HepG2 (cell line): ENCODE results near the gene IL17C. TPM values are rescaled to one million over a fixed set of nuclear protein-coding genes. Genes with fewer than 3 reads are reported as not detected.

Experiments
- ATAC-seq: fragments of 200-7000 bp; cut with Tn5 transposase; 3 replicates; pipeline ENCODE4 v1.9.1; 2020; ENCODE audit warnings: mild to moderate bottlenecking, moderate library complexity
- Bru-seq: library from RNA; stranded (reverse); fragments of 400-500 nt; gene quantifications from one replicate; lab custom pipeline; 2021; lab: Mats Ljungman, UMichigan
- BruChase-seq, 2 experiments: library from RNA; stranded (reverse); fragments of 400-500 nt; gene quantifications; one replicate each; lab custom pipeline; 2021; lab: Mats Ljungman, UMichigan
- BruUV-seq: library from RNA; stranded (reverse); fragments of 400-500 nt; replicated peaks from 2 replicates; lab custom pipeline; 2021; lab: Mats Ljungman, UMichigan
- CTCF ChIA-PET: fragments of 300-600 bp; formaldehyde crosslinking; extraction: SDS; loops from one replicate; lab custom pipeline; 2021; ENCODE audit warnings: low total read pairs, inconsistent platforms, low intra/inter-chr PET ratio; lab: Yijun Ruan, JAX
- POLR2A ChIA-PET: fragments of 350-600 bp; sonication (Branson Sonifier 250); formaldehyde crosslinking; loops from one replicate; lab custom pipeline; 2020; ENCODE audit warnings: antibody characterized with exemption, inconsistent platforms; lab: Yijun Ruan, JAX
- DNase-seq: peaks from one replicate; pipeline ENCODE4 v3.0.0-alpha.2; 2015; ENCODE audit warnings: low spot score
- FAIRE-seq: peaks from 3 replicates; lab custom pipeline; 2011; peaks lifted over from hg19 to GRCh38; lab: Jason Lieb, UNC
- H2AFZ ChIP-seq: one replicate; pipeline ENCODE4 v1.6.1; 2011; ENCODE audit warnings: low read length, inconsistent platforms
- H3K27ac ChIP-seq: fragments of 300-600 bp; 3 replicates; pipeline ENCODE4 v1.8.0; 2011; ENCODE audit warnings: mixed run types, mild to moderate bottlenecking, mixed read lengths, low read length, inconsistent platforms; ENCODE audit not compliant: insufficient read depth; ENCODE audit errors: extremely low read length
- H3K27me3 ChIP-seq, 2 experiments: fragments of 200-600 bp in 1 of 2; 2 replicates in 1 of 2; 3 replicates in 1 of 2; pipeline versions ENCODE4 v1.6.0 to v1.8.0; 2011; ENCODE audit warnings: low read length in 2 of 2, mild to moderate bottlenecking in 2 of 2, moderate library complexity in 2 of 2, inconsistent platforms in 1 of 2; ENCODE audit not compliant: insufficient read depth in 2 of 2, control insufficient read depth in 1 of 2
- H3K36me3 ChIP-seq, 2 experiments: fragments of 200-600 bp in 1 of 2; replicated peaks in 1 of 2; 2 replicates in 1 of 2; 3 replicates in 1 of 2; pipeline versions ENCODE4 v1.5.1 to v1.8.0; 2011; ENCODE audit warnings: low read length in 2 of 2, inconsistent platforms in 1 of 2; ENCODE audit not compliant: insufficient read depth in 2 of 2, control insufficient read depth in 1 of 2
- H3K4me1 ChIP-seq: 2 replicates; pipeline ENCODE4 v1.5.1; 2012; ENCODE audit warnings: low read length, inconsistent platforms; ENCODE audit not compliant: insufficient read depth
- H3K4me2 ChIP-seq: 2 replicates; pipeline ENCODE4 v1.6.0; 2011; ENCODE audit warnings: low read depth, low read length, inconsistent platforms
- H3K4me3 ChIP-seq, 3 experiments: fragments of 200-600 bp in 1 of 3; sonication (generic), shearing (Covaris generic) in 1 of 3; replicated peaks in 1 of 3; 2 replicates each; pipeline ENCODE4 v1.5.1; 2011 to 2016; ENCODE audit warnings: low read length in 3 of 3, inconsistent platforms in 2 of 3, low read depth in 2 of 3, mild to moderate bottlenecking in 2 of 3, control low read depth in 1 of 3, mixed read lengths in 1 of 3; ENCODE audit not compliant: insufficient read depth in 1 of 3
- H3K79me2 ChIP-seq: one replicate; pipeline ENCODE4 v1.6.1; 2011; ENCODE audit warnings: low read length, inconsistent platforms; ENCODE audit not compliant: insufficient read depth
- H3K9ac ChIP-seq: 2 replicates; pipeline ENCODE4 v1.6.0; 2011; ENCODE audit warnings: mild to moderate bottlenecking, low read depth, low read length, inconsistent platforms; ENCODE audit not compliant: insufficient read depth
- H3K9me3 ChIP-seq: 2 replicates; pipeline ENCODE4 v1.5.1; 2012; ENCODE audit warnings: mild to moderate bottlenecking, low read length
- H4K20me1 ChIP-seq: 2 replicates; pipeline ENCODE4 v1.6.0; 2011; ENCODE audit warnings: inconsistent platforms, mild to moderate bottlenecking, low read length, moderate library complexity; ENCODE audit not compliant: insufficient read depth
- HNRNPLL ChIP-seq: fragments of 200-400 bp; formaldehyde crosslinking; IDR thresholded peaks from 2 replicates; pipeline ENCODE4 v1.6.1; 2017; ENCODE audit warnings: mild to moderate bottlenecking, low read depth, low read length; ENCODE audit not compliant: poor library complexity, severe bottlenecking
- MLLT10 ChIP-seq: sonication (generic); formaldehyde crosslinking; IDR thresholded peaks from 2 replicates; pipeline ENCODE4 v1.4.0; 2020; ENCODE audit warnings: missing genetic modification reagents
- POLR2AphosphoS5 ChIP-seq: IDR thresholded peaks from 2 replicates; pipeline ENCODE4 v1.6.1; 2012; ENCODE audit warnings: low read depth, low read length
- RNF2 ChIP-seq: fragments of 450-650 bp; conservative IDR thresholded peaks from 2 replicates; pipeline ENCODE4 v1.6.1; 2016; ENCODE audit warnings: low read depth
- RXRB ChIP-seq: IDR thresholded peaks from 2 replicates; pipeline ENCODE4 v1.6.1; 2016; ENCODE audit warnings: borderline replicate concordance, missing genetic modification reagents, missing compliant biosample characterization
- TP53 ChIP-seq: sonication (generic); formaldehyde crosslinking; conservative IDR thresholded peaks from 2 replicates; pipeline ENCODE4 v1.4.0; 2020; ENCODE audit warnings: missing genetic modification reagents
- ZNF790 ChIP-seq: sonication (generic); formaldehyde crosslinking; IDR thresholded peaks from 2 replicates; pipeline ENCODE4 v1.8.0; 2022; ENCODE audit warnings: missing genetic modification reagents, mild to moderate bottlenecking, borderline replicate concordance
- WGBS: methylation state at CpG from one replicate; pipeline ENCODE4 v1.1.6; 2017; ENCODE audit warnings: low lambda C conversion rate; 5-methylcytosine and 5-hydroxymethylcytosine counted together
- in situ Hi-C: cut with HindIII; loops from 2 replicates; pipeline ENCODE4 v1.10.0; 2017; ENCODE audit warnings: low pct_unique_long_range_greater_than_20kb; ENCODE audit not compliant: extremely low pct_ligation_motif_present
- intact Hi-C: fragments of 100-400 bp; cut with micrococcal nuclease; formaldehyde crosslinking; loops from one replicate; pipeline ENCODE4 v1.10.0; 2022; ENCODE audit not compliant: unreplicated experiment
- long read RNA-seq, 2 experiments: library from RNA in 1 of 2; library from polyadenylated mRNA in 1 of 2; stranded (forward) in 1 of 2; unstranded in 1 of 2; transcript quantifications; one replicate each; pipeline ENCODE4 v2.0.0, GENCODE V29; 2019 to 2022
- polyA minus RNA-seq, 3 experiments: library from RNA; depleted of rRNA, polyadenylated mRNA; stranded (reverse); fragments of >200 nt; gene quantifications; 2 replicates each; pipeline ENCODE4 v1.2.3, GENCODE V29; 2011; ENCODE audit warnings: low replicate concordance in 1 of 3
- polyA plus RNA-seq, 8 experiments: library from polyadenylated mRNA; depleted of rRNA in 3 of 8; stranded (reverse) in 7 of 8; unstranded in 1 of 8; fragments of >200 nt; fragmentation: Illumina TruSeq in 4 of 8; extraction: Trizol in 4 of 8; gene quantifications; 2 replicates each; pipeline versions ENCODE4 v1.2.1 to v1.2.3, GENCODE V29; 2011 to 2016; ENCODE audit warnings: low read depth in 4 of 8, missing spikeins in 1 of 8, mixed read lengths in 1 of 8; ENCODE audit not compliant: insufficient read depth in 1 of 8
- total RNA-seq, 5 experiments: library from RNA; depleted of rRNA; stranded (reverse); fragments of >200 nt; fragmentation: Illumina TruSeq; extraction: Trizol; gene quantifications; 2 replicates each; pipeline ENCODE4 v1.2.3, GENCODE V29; 2016; ENCODE audit warnings: low read depth in 1 of 5
- TF ChIP-seq, protein P1 (sequence below): sonication (generic); formaldehyde crosslinking; IDR thresholded peaks from 2 replicates; pipeline ENCODE4 v1.5.1; 2020; ENCODE audit warnings: missing genetic modification reagents, mild to moderate bottlenecking, borderline replicate concordance
- TF ChIP-seq, protein P2 (sequence below): sonication (generic); formaldehyde crosslinking; IDR thresholded peaks from 2 replicates; pipeline ENCODE4 v1.5.0; 2020; ENCODE audit warnings: missing genetic modification reagents, mild to moderate bottlenecking, borderline replicate concordance
- TF ChIP-seq, protein P3 (sequence below): sonication (generic); formaldehyde crosslinking; IDR thresholded peaks from 2 replicates; pipeline ENCODE4 v1.8.0; 2022; ENCODE audit warnings: missing genetic modification reagents, mild to moderate bottlenecking, borderline replicate concordance
- TF ChIP-seq, protein P4 (sequence below): sonication (generic); formaldehyde crosslinking; IDR thresholded peaks from 2 replicates; pipeline ENCODE4 v1.4.0; 2020; ENCODE audit warnings: missing genetic modification reagents

The IL17C gene, protein sequence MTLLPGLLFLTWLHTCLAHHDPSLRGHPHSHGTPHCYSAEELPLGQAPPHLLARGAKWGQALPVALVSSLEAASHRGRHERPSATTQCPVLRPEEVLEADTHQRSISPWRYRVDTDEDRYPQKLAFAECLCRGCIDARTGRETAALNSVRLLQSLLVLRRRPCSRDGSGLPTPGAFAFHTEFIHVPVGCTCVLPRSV
- total RNA-seq (2016; rRNA removed; fragmentation: Illumina TruSeq; extraction: Trizol) (not detected in 2 replicates), polyA plus RNA-seq (2011; rRNA removed) (not detected in 2 replicates), polyA minus RNA-seq (2011; rRNA and poly(A)+ RNA removed; ENCODE audit: low replicate concordance) (not detected in 2 replicates), Bru-seq, nascent RNA (not detected), BruChase-seq, experiment 1, labeled RNA remaining after a 6-hour chase (percentile 18 among the genes with signal in this experiment), BruChase-seq, experiment 2, labeled RNA remaining after a 2-hour chase (not detected)
- not detected in 2 replicates for total RNA-seq (2016; cell fraction: cytosol; rRNA removed; fragmentation: Illumina TruSeq; extraction: Trizol; ENCODE audit: low read depth)
- not detected in 2 replicates for total RNA-seq (2016; cell fraction: insoluble cytoplasmic fraction; rRNA removed; fragmentation: Illumina TruSeq; extraction: Trizol)
- total RNA-seq (2016; cell fraction: membrane; rRNA removed; fragmentation: Illumina TruSeq; extraction: Trizol), result not detected in 2 replicates
- total RNA-seq (2016; cell fraction: nucleus; rRNA removed; fragmentation: Illumina TruSeq; extraction: Trizol), result not detected in 2 replicates
- polyA plus RNA-seq (2011; cell fraction: cytosol; rRNA removed), result not detected in 2 replicates
- polyA plus RNA-seq (2011; cell fraction: nucleus; rRNA removed), result not detected in 2 replicates
- polyA plus RNA-seq (2012), result not detected in 2 replicates
- not detected in 2 replicates for polyA plus RNA-seq (2016; cell fraction: cytosol; fragmentation: Illumina TruSeq; extraction: Trizol; ENCODE audit: low read depth)
- not detected in 2 replicates for polyA plus RNA-seq (2016; cell fraction: insoluble cytoplasmic fraction; fragmentation: Illumina TruSeq; extraction: Trizol; ENCODE audit: low read depth)
- polyA plus RNA-seq (2016; cell fraction: membrane; fragmentation: Illumina TruSeq; extraction: Trizol; ENCODE audit: low read depth), result not detected in 2 replicates
- polyA plus RNA-seq (2016; cell fraction: nucleus; fragmentation: Illumina TruSeq; extraction: Trizol; ENCODE audit: insufficient read depth, low read depth), result not detected in 2 replicates
- not detected in 2 replicates for polyA minus RNA-seq (2011; cell fraction: cytosol; rRNA and poly(A)+ RNA removed)
- polyA minus RNA-seq (2011; cell fraction: nucleus; rRNA and poly(A)+ RNA removed), result not detected in 2 replicates
- long read RNA-seq, experiment 1, result 0 reads
- long read RNA-seq, experiment 2, result 0 reads

DNA sequence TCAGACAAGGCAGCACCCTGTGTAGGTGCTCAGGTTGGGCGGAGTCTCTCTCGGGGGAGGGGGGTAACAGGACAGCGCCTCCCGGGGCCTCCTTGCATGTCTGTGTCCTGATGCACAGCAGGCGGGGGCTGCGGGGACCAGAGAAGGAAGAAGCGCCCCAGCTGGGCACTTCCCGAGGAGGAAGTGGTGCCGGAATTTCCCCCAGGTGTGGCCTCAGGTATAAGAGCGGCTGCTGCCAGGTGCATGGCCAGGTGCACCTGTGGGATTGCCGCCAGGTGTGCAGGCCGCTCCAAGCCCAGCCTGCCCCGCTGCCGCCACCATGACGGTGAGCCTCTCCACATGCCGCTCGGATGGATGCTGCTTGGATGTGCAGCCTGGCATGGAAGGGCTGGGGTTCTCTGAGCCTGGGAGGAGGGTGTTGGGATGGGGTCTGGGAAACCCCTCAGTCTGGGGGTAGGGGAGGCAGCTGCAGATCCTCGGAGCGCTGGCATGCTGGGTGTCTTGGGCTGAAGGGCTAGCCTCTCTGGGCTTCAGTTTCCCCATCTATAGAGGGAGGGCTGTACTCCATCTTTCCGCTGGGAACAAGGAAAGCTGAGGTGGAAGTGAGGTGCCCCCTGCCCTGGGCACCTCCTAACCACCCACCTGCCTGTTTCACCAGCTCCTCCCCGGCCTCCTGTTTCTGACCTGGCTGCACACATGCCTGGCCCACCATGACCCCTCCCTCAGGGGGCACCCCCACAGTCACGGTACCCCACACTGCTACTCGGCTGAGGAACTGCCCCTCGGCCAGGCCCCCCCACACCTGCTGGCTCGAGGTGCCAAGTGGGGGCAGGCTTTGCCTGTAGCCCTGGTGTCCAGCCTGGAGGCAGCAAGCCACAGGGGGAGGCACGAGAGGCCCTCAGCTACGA, at the start of gene IL17C:
Gene IL17C (plus strand): TSS at position 250 of the 908 bp plus-strand sequence. CDS start 70 bp downstream, at position 320.
- BruUV-seq, result no TSS peak
- TF ChIP-seq TP53 (CRISPR knock-in tag), result no peak
- TF ChIP-seq, protein P1, sequence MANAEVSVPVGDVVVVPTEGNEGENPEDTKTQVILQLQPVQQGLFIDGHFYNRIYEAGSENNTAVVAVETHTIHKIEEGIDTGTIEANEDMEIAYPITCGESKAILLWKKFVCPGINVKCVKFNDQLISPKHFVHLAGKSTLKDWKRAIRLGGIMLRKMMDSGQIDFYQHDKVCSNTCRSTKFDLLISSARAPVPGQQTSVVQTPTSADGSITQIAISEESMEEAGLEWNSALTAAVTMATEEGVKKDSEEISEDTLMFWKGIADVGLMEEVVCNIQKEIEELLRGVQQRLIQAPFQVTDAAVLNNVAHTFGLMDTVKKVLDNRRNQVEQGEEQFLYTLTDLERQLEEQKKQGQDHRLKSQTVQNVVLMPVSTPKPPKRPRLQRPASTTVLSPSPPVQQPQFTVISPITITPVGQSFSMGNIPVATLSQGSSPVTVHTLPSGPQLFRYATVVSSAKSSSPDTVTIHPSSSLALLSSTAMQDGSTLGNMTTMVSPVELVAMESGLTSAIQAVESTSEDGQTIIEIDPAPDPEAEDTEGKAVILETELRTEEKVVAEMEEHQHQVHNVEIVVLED (CRISPR knock-in tag), result no peak
- TF ChIP-seq, protein P2, sequence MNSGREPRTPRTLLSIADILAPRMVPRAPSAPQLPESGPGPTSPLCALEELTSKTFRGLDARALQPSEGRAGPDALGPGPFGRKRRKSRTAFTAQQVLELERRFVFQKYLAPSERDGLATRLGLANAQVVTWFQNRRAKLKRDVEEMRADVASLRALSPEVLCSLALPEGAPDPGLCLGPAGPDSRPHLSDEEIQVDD (CRISPR knock-in tag), result 0 out of 2 replicates have a peak, but pooled peaks have one; percentile 45
- TF ChIP-seq, protein P3, sequence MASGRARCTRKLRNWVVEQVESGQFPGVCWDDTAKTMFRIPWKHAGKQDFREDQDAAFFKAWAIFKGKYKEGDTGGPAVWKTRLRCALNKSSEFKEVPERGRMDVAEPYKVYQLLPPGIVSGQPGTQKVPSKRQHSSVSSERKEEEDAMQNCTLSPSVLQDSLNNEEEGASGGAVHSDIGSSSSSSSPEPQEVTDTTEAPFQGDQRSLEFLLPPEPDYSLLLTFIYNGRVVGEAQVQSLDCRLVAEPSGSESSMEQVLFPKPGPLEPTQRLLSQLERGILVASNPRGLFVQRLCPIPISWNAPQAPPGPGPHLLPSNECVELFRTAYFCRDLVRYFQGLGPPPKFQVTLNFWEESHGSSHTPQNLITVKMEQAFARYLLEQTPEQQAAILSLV (CRISPR knock-in tag), result no peak
- no peak for TF ChIP-seq MLLT10 (CRISPR knock-in tag)
- no peak for TF ChIP-seq RNF2
- no peak for TF ChIP-seq POLR2AphosphoS5
- no peak for TF ChIP-seq RXRB
- peak; percentile 15 for TF ChIP-seq HNRNPLL
- no peak for TF ChIP-seq ZNF790
- TF ChIP-seq, protein P4, sequence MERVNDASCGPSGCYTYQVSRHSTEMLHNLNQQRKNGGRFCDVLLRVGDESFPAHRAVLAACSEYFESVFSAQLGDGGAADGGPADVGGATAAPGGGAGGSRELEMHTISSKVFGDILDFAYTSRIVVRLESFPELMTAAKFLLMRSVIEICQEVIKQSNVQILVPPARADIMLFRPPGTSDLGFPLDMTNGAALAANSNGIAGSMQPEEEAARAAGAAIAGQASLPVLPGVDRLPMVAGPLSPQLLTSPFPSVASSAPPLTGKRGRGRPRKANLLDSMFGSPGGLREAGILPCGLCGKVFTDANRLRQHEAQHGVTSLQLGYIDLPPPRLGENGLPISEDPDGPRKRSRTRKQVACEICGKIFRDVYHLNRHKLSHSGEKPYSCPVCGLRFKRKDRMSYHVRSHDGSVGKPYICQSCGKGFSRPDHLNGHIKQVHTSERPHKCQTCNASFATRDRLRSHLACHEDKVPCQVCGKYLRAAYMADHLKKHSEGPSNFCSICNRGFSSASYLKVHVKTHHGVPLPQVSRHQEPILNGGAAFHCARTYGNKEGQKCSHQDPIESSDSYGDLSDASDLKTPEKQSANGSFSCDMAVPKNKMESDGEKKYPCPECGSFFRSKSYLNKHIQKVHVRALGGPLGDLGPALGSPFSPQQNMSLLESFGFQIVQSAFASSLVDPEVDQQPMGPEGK (CRISPR knock-in tag), result peak; percentile 19; the same call in 1 of the 2 replicates

More for the DNA sequence above, at the start of gene IL17C:
- in situ Hi-C loops (no loop called here), intact Hi-C loops (no loop called here)
- H3K4me1 ChIP-seq, result peaks cover 28% of the 10 kb centered on the region
- CTCF ChIA-PET, result no interaction called here
- H3K4me2 ChIP-seq, result peak within 1 kb of the TSS; percentile 82
- no peaks in the 10 kb centered on the region for H3K9me3 ChIP-seq
- peaks cover 0 to 2% of the 10 kb centered on the region in 2 experiments; a peak in 1 of 5 replicates for H3K36me3 ChIP-seq
- H3K27ac ChIP-seq, result no peak within 1 kb of the TSS
- ATAC-seq, result no peak
- H3K79me2 ChIP-seq, result no peaks in the 10 kb centered on the region
- no peak for DNase-seq
- POLR2A ChIA-PET, result interaction anchor here (1.4 kb wide), 2 partner anchors 11 to 24 kb away, joined by 4 to 8 read pairs; partner anchors contain the start of gene MVD
- WGBS, result 52% methylated on average over 16 of the region's 27 CpGs
- peak within 1 kb of the TSS; percentile 17 to 67 (median 44); a peak in 4 of 6 replicates for H3K4me3 ChIP-seq
- no peak within 1 kb of the TSS for H3K9ac ChIP-seq
- H4K20me1 ChIP-seq, result no peaks in the 10 kb centered on the region
- H3K27me3 ChIP-seq, result peaks cover 17 to 39% of the 10 kb centered on the region in 2 experiments; a peak in 4 of 5 replicates
- no peak within 1 kb of the TSS for H2AFZ ChIP-seq
- FAIRE-seq, result no peak
